Hepatocyte (in vitro differentiated cells): ENCODE data around the gene PADI4. TPM values are rescaled to one million over a fixed set of nuclear protein-coding genes. Genes with fewer than 3 reads are reported as not detected.

ENCODE experiments used
- DNase-seq: peaks from one replicate; pipeline ENCODE4 v3.0.0-alpha.2; 2016; ENCODE audit warnings: low spot score
- H2AFZ ChIP-seq: fragments of 200-600 bp; sonication (generic); 2 replicates; pipeline ENCODE4 v1.6.0; 2016; ENCODE audit warnings: antibody characterized with exemption, mild to moderate bottlenecking
- H3K27ac ChIP-seq: fragments of 200-600 bp; sonication (generic); 2 replicates; pipeline ENCODE4 v1.5.1; 2016; ENCODE audit warnings: mild to moderate bottlenecking
- H3K27me3 ChIP-seq: fragments of 200-600 bp; sonication (generic); 2 replicates; pipeline ENCODE4 v1.6.1; 2016
- H3K36me3 ChIP-seq: fragments of 200-600 bp; sonication (generic); replicated peaks from 2 replicates; pipeline ENCODE4 v1.5.1; 2016; ENCODE audit warnings: low read depth; ENCODE audit not compliant: insufficient read depth
- H3K4me1 ChIP-seq: fragments of 200-600 bp; sonication (generic); 2 replicates; pipeline ENCODE4 v1.5.1; 2016; ENCODE audit warnings: mild to moderate bottlenecking, moderate library complexity; ENCODE audit not compliant: insufficient read depth
- H3K4me2 ChIP-seq: fragments of 200-600 bp; sonication (generic); 2 replicates; pipeline ENCODE4 v1.6.0; 2016
- H3K4me3 ChIP-seq: fragments of 200-600 bp; sonication (generic); 2 replicates; pipeline ENCODE4 v1.5.1; 2016; ENCODE audit warnings: mild to moderate bottlenecking
- H3K79me2 ChIP-seq: fragments of 200-600 bp; sonication (generic); 2 replicates; pipeline ENCODE4 v1.6.0; 2017; ENCODE audit warnings: mild to moderate bottlenecking
- H3K9me2 ChIP-seq: fragments of 200-600 bp; sonication (generic); replicated peaks from 2 replicates; pipeline ENCODE4 v1.6.0; 2017; ENCODE audit warnings: mild to moderate bottlenecking; ENCODE audit not compliant: insufficient read depth
- H3K9me3 ChIP-seq: fragments of 200-600 bp; sonication (generic); 2 replicates; pipeline ENCODE4 v1.5.1; 2016; ENCODE audit warnings: low read depth, mild to moderate bottlenecking
- H4K20me1 ChIP-seq: fragments of 200-600 bp; sonication (generic); 2 replicates; pipeline ENCODE4 v1.6.0; 2016; ENCODE audit warnings: mild to moderate bottlenecking; ENCODE audit not compliant: insufficient read depth, poor library complexity, severe bottlenecking
- CTCF ChIP-seq: fragments of 200-600 bp; sonication (generic); IDR thresholded peaks from 2 replicates; pipeline ENCODE4 v1.5.1; 2016; ENCODE audit warnings: antibody characterized with exemption, mild to moderate bottlenecking; ENCODE audit not compliant: poor library complexity
- EZH2 ChIP-seq: fragments of 200-600 bp; sonication (generic); IDR thresholded peaks from 2 replicates; pipeline ENCODE4 v1.6.1; 2016; ENCODE audit warnings: antibody characterized with exemption, mild to moderate bottlenecking, borderline replicate concordance
- EZH2phosphoT487 ChIP-seq: fragments of 200-600 bp; sonication (generic); IDR thresholded peaks from one replicate; pipeline ENCODE4 v1.6.1; 2018; ENCODE audit warnings: antibody characterized with exemption, mild to moderate bottlenecking, low read depth, moderate library complexity; ENCODE audit not compliant: unreplicated experiment, severe bottlenecking
- WGBS: methylation state at CpG from one replicate; pipeline ENCODE4 v1.1.6; 2016; ENCODE audit warnings: low lambda C conversion rate; ENCODE audit errors: missing lambda C conversion rate; 5-methylcytosine and 5-hydroxymethylcytosine counted together
- polyA plus RNA-seq: library from polyadenylated mRNA; unstranded; fragments of >200 nt; fragmentation: Nextera tagmentation; extraction: Ambion mirVana; gene quantifications from 2 replicates; pipeline ENCODE4 v1.2.1, GENCODE V29; 2016
- total RNA-seq: library from RNA; depleted of rRNA; stranded (reverse); fragments of >200 nt; gene quantifications from 2 replicates; pipeline ENCODE4 v1.2.3, GENCODE V29; 2014

PADI4 gene
- total and polyA plus RNA-seq, 2 experiments from 2014 or later: not detected

GRCh38 chr1:17287130-17287776 lies 20.7 kb upstream of the PADI4 start:
- Histone ChIP-seq H3K4me1 (no peaks in the 10 kb centered on the region), H3K27ac (no peak overlapping the region), H3K4me3 (no peak overlapping the region), H3K79me2 (no peaks in the 10 kb centered on the region), H2AFZ (no peak overlapping the region), H3K9me2 (no peaks in the 10 kb centered on the region), H4K20me1 (no peaks in the 10 kb centered on the region), H3K9me3 (no peaks in the 10 kb centered on the region), H3K36me3 (no peaks in the 10 kb centered on the region), H3K4me2 (no peak overlapping the region), H3K27me3 (peaks cover 10% of the 10 kb centered on the region)
- WGBS: 87% methylated on average over 5 of the region's 5 CpGs
- TF ChIP-seq EZH2 (no peak), EZH2phosphoT487 (no peak), CTCF (no peak)
- no peak for DNase-seq

- Histone ChIP-seq H3K9me3 (no peaks in the 10 kb centered on the region), H3K79me2 (no peaks in the 10 kb centered on the region), H3K36me3 (no peaks in the 10 kb centered on the region), H4K20me1 (no peaks in the 10 kb centered on the region), H3K27ac (no peak overlapping the region), H3K4me2 (no peak overlapping the region), H3K4me3 (no peak overlapping the region), H3K27me3 (peaks cover 14% of the 10 kb centered on the region), H3K4me1 (no peaks in the 10 kb centered on the region), H2AFZ (no peak overlapping the region), H3K9me2 (no peaks in the 10 kb centered on the region)
- 57% methylated on average over 2 of the region's 2 CpGs for WGBS
- TF ChIP-seq EZH2 (no peak), CTCF (no peak), EZH2phosphoT487 (no peak)
- no peak for DNase-seq
Measured at GRCh38 chr1:17289721-17290120, 18.3 kb upstream of the PADI4 start.

- no peak overlapping the region for H3K4me3 ChIP-seq
- no peaks in the 10 kb centered on the region for H3K9me2 ChIP-seq
- H3K27me3 ChIP-seq: peaks cover 14% of the 10 kb centered on the region
- no peak for TF ChIP-seq EZH2phosphoT487
- TF ChIP-seq EZH2: no peak
- no peak for TF ChIP-seq CTCF
- no peak for DNase-seq
- no peaks in the 10 kb centered on the region for H3K4me1 ChIP-seq
- H3K36me3 ChIP-seq: no peaks in the 10 kb centered on the region
- no peaks in the 10 kb centered on the region for H3K79me2 ChIP-seq
- H3K27ac ChIP-seq: no peak overlapping the region
- no peaks in the 10 kb centered on the region for H4K20me1 ChIP-seq
- WGBS: 95% methylated on average over 3 of the region's 3 CpGs
- no peak overlapping the region for H2AFZ ChIP-seq
- no peaks in the 10 kb centered on the region for H3K9me3 ChIP-seq
- no peak overlapping the region for H3K4me2 ChIP-seq
Measured at GRCh38 chr1:17290553-17290952, 17.4 kb upstream of the PADI4 start.
